Peyer's patch (tissue), 4 donors: ENCODE data around the gene C1orf167.

Experiments
- POLR2A ChIP-seq, 2 donors: fragments of 450-650 bp; IDR thresholded peaks; one replicate each; pipeline ENCODE4 v1.5.1; 2017; ENCODE audit warnings: antibody characterized with exemption in 2 of 2, mild to moderate bottlenecking in 2 of 2, moderate library complexity in 2 of 2
- TF ChIP-seq, protein P1 (sequence below), 6 experiments: fragments of 450-650 bp in 4 of 6; fragments of 200-600 bp in 2 of 6; sonication (generic) in 1 of 6; IDR thresholded peaks; one replicate each; pipeline ENCODE4 v1.5.1; 2017 to 2019; ENCODE audit warnings: antibody characterized with exemption in 6 of 6, mild to moderate bottlenecking in 3 of 6, moderate library complexity in 1 of 6

DNA sequence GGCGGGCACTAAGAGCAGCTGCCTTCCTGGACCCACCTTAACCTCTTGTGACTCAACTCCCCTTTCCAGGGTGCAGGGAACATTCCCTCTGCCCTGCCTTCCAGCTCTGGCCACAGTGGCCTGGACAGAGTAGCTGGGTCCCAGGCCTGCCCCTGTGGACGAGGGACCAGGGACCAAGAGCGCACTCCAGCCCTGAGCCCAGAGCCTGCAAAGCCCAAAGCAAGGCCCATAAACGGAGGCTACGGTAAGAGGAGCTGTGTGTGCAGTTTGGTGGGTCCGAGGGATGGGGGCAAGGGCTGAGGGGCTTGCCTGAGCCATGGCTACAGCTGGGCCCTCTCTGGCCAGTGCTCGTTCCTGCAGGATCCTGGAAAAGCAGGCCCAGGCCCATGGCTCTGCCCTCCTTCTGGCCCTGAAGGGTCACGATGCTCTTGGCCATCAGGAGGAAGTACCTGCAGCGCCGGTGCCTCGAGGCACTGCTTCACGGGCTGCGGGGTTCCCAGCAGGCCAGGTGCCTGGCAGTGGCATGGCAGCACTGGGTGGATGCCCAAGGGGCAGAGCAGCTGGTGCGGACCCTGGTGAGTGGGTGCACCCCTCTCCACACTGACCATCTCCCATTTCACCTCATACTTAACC, 25.9 kb downstream of the C1orf167 start:
- TF ChIP-seq POLR2A (IDR thresholded peaks at IDR 0.05) = no peak
- TF ChIP-seq, protein P1, sequence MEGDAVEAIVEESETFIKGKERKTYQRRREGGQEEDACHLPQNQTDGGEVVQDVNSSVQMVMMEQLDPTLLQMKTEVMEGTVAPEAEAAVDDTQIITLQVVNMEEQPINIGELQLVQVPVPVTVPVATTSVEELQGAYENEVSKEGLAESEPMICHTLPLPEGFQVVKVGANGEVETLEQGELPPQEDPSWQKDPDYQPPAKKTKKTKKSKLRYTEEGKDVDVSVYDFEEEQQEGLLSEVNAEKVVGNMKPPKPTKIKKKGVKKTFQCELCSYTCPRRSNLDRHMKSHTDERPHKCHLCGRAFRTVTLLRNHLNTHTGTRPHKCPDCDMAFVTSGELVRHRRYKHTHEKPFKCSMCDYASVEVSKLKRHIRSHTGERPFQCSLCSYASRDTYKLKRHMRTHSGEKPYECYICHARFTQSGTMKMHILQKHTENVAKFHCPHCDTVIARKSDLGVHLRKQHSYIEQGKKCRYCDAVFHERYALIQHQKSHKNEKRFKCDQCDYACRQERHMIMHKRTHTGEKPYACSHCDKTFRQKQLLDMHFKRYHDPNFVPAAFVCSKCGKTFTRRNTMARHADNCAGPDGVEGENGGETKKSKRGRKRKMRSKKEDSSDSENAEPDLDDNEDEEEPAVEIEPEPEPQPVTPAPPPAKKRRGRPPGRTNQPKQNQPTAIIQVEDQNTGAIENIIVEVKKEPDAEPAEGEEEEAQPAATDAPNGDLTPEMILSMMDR (IDR thresholded peaks at IDR 0.05) = no peak
